RWPE1 (cell line): ENCODE results near the gene BEAN1.

Experiments used
- CTCF ChIA-PET: fragments of 350-600 bp; sonication (Branson Sonifier 250); formaldehyde crosslinking; extraction: SDS; loops from one replicate; lab custom pipeline; 2021; lab: Yijun Ruan, JAX
- POLR2A ChIA-PET: fragments of 400-600 bp; formaldehyde crosslinking; extraction: SDS; loops from one replicate; lab custom pipeline; 2020; ENCODE audit warnings: antibody characterized with exemption; ENCODE audit not compliant: low non-redundant PET; lab: Yijun Ruan, JAX
- DNase-seq: peaks from one replicate; pipeline ENCODE4 v3.0.0; 2012; ENCODE audit warnings: low spot score
- H3K27ac ChIP-seq: fragments of 450-650 bp; 2 replicates; pipeline ENCODE4 v1.5.1; 2017
- TF ChIP-seq, protein P1 (sequence below): fragments of 450-650 bp; conservative IDR thresholded peaks from 2 replicates; pipeline ENCODE4 v1.5.1; 2017; ENCODE audit warnings: low read depth, mild to moderate bottlenecking

BEAN1 gene

DNA sequence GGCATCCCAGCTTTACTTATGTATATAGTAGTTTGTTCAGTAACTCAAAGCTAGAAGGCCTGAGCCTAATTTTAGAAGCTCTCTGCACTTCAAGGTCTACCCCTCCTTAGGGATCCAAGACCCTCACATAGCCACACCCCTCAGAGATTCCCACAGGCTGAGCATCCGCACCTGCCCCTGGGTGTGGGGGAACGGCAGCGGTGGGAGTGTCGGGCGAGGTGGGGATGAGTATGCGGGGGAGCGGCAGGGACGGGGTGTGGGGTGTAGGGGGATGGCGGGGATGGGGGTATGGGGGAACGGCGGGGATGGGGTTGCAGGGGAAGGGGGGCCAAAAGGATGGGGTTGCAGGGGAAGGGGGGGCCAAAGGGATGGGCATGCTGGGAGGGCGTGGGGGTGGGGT lies 24.9 kb upstream of the BEAN1 start:
- TF ChIP-seq, protein P1, sequence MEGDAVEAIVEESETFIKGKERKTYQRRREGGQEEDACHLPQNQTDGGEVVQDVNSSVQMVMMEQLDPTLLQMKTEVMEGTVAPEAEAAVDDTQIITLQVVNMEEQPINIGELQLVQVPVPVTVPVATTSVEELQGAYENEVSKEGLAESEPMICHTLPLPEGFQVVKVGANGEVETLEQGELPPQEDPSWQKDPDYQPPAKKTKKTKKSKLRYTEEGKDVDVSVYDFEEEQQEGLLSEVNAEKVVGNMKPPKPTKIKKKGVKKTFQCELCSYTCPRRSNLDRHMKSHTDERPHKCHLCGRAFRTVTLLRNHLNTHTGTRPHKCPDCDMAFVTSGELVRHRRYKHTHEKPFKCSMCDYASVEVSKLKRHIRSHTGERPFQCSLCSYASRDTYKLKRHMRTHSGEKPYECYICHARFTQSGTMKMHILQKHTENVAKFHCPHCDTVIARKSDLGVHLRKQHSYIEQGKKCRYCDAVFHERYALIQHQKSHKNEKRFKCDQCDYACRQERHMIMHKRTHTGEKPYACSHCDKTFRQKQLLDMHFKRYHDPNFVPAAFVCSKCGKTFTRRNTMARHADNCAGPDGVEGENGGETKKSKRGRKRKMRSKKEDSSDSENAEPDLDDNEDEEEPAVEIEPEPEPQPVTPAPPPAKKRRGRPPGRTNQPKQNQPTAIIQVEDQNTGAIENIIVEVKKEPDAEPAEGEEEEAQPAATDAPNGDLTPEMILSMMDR = no peak
- CTCF ChIA-PET = no interaction called here
- DNase-seq = no peak
- H3K27ac ChIP-seq = no peak overlapping the region
- POLR2A ChIA-PET = no interaction called here

- no peak overlapping the region for H3K27ac ChIP-seq
- TF ChIP-seq, protein P1 = no peak
- CTCF ChIA-PET = no interaction called here
- no peak for DNase-seq
- POLR2A ChIA-PET = no interaction called here
Observed at GRCh38 chr16:66402591-66403230, 24.4 kb upstream of the BEAN1 start.

DNA sequence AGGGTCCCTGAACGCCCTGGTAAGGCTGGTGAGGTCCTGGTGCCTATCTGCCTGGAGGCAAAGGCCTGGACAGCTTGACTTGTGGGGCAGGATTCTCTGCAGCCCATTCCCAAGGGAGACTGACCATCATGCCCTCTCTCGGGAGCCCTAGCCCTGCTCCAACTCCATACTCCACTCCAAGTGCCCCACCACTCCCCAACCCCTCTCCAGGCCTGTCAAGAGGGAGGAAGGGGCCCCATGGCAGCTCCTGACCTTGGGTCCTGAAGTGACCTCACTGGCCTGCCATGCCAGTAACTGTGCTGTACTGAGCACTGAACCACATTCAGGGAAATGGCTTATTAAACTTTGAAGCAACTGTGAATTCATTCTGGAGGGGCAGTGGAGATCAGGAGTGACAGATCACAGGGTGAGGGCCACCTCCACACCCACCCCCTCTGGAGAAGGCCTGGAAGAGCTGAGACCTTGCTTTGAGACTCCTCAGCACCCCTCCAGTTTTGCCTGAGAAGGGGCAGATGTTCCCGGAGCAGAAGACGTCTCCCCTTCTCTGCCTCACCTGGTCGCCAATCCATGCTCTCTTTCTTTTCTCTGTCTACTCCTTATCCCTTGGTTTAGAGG lies 23.5 kb upstream of the BEAN1 start:
- CTCF ChIA-PET = interaction anchor here (0.6 kb wide), 1 partner anchor 85 kb away, joined by 3 read pairs; no protein-coding TSS in a partner anchor
- POLR2A ChIA-PET = no interaction called here
- no peak for DNase-seq

GRCh38 chr16:66405057-66405783 lies 21.9 kb upstream of the BEAN1 start:
- ChIA-PET CTCF (interaction anchor here (0.5 to 2.7 kb wide), 5 partner anchors 38 to 534 kb away, joined by 3 to 11 read pairs (median 4); no protein-coding TSS in a partner anchor), POLR2A (no interaction called here)
- no peak for DNase-seq
- no peak overlapping the region for H3K27ac ChIP-seq
- TF ChIP-seq, protein P1 = no peak

More for the DNA sequence above, 23.5 kb upstream of the BEAN1 start:
- H3K27ac ChIP-seq = no peak overlapping the region
- TF ChIP-seq, protein P1 = no peak

GRCh38 chr16:66406534-66407221 lies 20.4 kb upstream of the BEAN1 start:
- peak; percentile 90 for DNase-seq
- TF ChIP-seq, protein P1 = peak; percentile 78
- CTCF ChIA-PET = interaction anchor here (0.6 to 2.7 kb wide), 25 partner anchors 8 to 474 kb away, joined by 3 to 11 read pairs (median 3); partner anchors contain the start of gene PDP2
- peak overlapping the region; percentile 77 for H3K27ac ChIP-seq
- POLR2A ChIA-PET = no interaction called here
